ENCODE results near the gene CUTA.

CUTA gene

DNA sequence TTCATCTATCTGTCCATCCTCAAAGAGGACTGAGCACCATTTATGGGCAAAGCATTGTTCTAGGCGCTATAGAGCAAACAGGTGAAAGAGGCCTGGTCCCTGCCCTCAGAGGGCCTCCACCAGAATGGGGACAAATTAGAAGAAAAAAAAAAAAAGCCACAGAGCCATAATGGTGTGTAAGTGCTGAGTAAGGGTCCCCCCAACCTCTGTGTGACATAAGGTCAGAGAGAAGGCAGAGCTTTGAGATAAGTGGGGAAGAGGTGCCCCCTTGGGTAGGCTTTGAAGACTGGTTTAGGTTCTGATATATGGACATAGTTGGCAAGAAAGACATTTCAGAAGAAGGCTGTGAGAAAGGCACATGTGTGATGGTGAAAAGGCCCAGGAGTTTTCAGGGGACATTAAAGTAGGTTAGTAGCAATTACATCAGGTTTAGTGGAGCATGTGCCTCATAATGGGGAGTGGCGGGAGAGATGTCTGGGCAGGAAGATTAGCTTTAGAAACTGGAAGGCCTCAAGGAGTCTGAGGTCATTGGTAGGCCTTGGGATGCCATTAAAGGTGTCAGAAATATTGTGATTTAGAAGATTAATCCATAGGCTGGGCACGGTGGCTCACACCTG is 21.2 kb upstream of the CUTA start:
- DNase-seq: no peak

DNA sequence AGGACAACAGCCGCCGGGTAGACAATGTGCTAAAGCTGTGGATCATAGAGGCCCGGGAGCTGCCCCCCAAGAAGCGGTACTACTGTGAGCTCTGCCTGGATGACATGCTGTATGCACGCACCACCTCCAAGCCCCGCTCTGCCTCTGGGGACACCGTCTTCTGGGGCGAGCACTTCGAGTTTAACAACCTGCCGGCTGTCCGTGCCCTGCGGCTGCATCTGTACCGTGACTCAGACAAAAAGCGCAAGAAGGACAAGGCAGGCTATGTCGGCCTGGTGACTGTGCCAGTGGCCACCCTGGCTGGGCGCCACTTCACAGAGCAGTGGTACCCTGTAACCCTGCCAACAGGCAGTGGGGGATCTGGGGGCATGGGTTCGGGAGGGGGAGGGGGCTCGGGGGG is 19.8 kb upstream of the CUTA start:
- DNase-seq: no peak

DNA sequence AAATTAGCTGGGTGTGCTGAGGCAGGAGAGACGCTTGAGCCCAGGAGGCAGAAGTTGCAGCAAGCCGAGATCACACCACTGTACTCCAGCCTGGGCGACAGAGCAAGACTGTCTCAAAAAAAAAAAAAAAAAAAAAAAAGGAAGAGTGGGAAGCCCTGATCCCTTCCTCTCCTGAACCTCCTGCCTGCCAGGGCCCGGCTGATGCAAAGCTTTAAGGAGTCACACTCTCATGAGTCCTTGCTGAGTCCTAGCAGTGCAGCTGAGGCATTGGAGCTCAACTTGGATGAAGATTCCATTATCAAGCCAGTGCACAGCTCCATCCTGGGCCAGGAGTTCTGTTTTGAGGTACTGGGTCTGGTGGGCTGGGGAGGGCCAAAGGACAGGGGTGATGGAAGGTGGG is 17.1 kb upstream of the CUTA start:
- DNase-seq: no peak

DNA sequence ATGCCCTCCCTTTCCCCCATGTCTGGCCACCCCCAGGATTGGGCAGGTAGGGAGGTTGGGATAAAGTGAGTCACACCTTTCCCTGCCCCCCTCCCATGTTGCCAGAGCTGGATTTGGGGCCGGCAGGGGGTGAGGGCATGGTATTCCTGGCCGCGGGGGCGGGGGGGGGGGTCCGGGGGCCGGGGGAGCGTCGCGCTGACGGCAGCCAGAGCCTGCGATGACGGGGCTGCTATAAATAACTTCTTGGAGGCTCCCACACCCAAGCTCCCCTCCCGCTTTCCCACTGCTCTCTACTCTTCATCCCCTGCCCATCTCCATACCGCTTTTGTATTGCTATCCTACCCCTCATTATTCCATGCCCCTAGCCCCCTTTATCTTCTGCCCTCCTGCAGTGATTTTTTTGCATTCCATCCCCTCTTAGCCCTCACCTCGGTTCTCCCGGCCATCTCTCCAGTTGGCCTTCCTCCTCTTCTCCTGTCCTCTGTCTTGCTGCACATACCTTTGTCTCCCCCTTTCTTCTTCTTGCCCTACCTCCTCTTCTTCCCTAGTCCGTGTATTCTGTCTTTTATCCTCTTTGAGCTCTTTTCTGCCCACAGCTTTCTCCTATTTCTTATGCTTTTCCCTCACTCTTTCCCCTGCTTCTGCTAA is 15.8 kb upstream of the CUTA start:
- no peak for DNase-seq

DNA sequence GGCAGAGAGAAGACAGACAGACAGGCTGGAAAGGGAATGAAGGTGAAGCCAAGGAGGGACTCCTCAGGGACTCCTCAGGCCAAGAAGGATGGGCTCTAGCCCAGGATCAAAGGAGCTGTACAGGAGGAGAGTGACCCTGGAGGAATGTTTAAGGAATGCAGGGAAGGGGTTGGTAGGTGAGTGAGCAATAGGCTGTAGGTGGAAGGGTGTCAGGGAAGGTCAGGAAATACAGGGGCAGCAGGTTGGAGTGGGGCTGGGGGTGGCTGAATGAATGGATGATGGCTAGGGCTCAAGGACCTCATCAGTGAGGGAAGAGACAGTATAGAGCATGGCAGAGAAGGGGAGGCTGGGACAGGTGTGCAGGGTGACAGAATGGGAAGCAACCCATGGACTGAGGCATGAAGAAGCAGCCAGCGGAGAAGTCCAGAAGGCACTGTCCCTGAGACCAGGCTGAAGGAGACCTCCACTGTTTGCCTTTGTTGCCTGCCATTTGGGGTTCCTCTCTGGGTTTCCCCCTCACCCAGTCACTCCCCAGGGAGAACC is 15.2 kb upstream of the CUTA start:
- DNase-seq: no peak

DNA sequence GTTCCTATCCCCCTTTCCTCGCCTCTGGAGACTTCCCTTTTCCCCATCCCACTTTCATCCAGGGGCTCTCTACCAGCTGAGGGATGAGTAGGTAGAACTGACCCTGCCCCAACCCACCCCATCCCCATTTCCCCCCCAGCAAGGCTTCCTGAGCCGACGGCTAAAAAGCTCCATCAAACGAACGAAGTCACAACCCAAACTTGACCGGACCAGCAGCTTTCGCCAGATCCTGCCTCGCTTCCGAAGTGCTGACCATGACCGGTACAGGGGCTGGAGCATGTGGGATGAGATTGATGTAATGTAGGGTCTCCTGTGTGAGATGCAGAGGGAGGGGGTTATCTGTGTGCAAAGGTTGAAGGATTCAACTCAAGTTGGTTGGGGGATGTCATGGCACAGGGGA is 14.6 kb upstream of the CUTA start:
- DNase-seq: no peak

DNA sequence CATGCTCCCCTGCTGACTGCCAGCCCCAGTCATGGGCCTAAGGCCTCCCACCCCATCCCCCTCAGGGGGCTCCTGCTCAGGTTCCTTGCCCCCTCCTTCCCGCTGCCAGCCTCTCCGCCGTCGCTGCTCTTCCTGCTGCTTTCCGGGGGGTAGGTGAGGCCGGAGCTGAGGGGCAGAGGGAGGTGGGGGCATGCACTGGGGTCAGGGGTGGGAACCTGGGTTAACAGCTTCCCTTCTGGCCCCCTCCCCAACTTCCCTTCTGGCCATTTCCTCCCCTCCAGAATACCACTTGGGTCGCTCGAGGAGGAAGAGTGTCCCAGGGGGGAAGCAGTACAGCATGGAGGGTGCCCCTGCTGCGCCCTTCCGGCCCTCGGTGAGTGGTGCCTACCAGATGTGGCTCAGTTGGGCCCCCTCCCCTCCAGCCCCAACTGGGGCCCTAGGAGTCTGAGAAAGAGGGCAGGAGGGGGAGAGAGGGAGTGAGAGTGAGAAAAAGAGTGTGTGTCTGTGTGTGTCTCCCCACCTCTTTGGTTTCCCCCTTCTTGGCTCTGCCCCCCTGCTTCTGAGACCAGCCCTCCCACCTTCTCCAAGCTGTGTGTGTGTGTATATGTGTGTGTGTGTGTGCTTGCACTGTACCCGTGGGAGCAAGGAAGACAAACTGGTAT is 14.1 kb upstream of the CUTA start:
- DNase-seq: peak; percentile 44

DNA sequence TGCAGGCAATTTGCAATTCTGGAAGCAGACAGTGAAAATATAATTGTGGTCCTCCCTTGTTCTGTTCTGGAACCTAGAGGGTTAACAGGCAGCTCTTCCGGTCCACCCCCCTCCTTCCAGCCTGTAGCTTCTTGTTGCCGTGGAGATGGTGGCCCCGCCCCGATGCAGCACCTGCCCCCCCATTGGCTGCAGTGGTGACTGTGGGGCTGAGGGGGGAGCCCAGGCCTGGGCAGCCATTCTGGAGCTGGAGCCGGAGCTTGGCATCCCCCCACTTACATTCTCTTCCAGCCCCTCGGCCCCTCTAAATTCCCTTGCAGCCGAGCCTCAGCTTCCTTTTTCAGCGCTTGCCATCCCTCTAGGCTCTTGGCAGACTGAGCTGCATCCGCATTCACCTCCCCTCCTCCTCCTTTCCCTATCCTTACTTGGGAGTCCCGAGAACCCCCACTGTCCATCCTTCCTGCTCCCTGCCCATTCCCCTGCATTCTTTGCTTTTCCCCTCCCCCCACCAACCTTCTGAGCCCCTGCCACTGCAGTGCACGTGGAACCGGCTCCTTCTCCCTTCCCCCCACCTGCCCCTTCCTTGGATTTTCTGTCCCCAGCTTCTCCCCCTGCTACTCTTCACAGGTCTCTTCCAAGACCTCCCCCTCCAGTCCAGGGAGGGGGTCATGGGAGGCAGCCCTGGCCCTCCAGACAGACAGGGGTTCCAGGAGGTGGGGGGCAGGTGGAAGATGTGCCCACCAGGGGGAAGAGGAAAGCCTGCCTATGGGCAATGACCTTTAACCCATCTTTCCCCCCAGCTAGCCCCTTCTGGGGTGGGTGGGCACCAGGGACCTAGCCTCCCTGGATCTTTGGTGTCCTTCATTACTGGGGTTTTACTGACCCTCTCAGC is 13.3 kb upstream of the CUTA start:
- DNase-seq: peak; percentile 89

DNA sequence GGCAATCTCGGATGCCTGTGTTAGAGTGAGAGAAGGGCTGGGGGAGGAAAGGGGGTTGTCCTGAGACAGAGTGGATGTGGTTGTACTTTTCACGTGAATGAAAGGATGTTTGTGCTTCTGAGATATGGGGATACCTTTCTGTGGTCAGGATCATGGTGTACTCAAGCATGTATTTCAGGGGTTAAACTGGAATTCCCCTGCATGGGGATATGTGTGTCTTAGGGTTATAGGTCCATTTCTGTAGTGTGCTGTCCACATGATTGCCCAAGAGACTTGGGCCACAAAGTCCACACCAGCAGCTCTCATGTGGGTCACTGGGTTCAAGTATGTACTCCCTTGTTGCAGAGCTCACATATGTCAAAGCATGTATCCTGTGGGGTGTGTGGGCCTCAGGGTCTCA is 12.4 kb upstream of the CUTA start:
- no peak for DNase-seq

DNA sequence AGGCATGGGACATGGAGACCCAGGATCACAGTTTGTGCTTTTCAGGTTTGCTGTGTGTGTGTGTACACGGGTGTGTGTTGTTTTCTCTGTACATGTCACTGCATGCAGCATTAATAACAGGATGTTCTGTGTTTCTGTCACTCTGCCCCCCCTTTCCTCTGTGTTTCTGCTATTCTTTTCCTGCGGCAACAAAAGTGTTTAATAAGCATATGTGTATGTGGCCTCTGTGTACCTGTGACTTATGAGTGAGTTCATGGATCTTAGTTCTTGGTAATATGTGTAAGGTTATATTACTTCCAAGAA is 11.8 kb upstream of the CUTA start:
- peak; percentile 46 for DNase-seq

DNA sequence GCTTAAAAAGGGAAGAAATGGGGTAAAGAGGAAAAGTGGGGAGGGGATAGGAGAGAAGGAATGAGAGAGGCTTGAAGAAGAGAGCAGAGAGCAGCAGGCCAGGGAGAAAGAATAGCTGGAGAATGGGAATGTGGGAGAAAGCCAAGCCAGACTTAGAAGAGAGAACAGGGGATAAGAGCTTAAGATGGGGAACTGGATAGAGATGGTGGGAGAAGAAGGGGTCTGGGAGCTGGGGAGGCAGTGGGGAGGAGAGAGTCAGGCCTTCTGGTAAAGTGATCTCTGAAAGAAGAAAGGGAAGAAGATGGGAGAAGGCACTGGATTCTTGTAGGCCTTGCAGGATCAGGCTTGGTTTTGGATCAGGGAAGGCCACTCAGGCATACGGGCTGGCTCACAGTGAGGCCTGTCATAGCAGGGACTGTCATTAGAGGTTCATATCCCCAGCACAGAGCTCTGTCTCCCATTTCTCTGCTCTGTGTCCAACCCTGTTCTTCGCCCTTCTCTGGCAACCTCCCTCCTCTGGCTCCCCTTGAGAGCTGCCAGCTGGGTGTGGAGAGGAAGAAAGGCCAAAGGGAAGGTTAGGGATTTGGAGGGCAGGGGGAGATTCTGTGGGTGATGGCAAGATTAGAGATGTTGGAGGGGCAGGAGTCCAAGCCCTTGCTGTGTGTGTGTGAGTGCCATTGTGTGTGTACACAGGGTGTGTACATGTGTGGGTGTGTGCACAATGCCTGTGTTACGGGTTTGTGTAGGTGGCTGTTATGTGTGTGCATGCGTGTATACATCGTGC is 11.3 kb upstream of the CUTA start:
- no peak for DNase-seq

DNA sequence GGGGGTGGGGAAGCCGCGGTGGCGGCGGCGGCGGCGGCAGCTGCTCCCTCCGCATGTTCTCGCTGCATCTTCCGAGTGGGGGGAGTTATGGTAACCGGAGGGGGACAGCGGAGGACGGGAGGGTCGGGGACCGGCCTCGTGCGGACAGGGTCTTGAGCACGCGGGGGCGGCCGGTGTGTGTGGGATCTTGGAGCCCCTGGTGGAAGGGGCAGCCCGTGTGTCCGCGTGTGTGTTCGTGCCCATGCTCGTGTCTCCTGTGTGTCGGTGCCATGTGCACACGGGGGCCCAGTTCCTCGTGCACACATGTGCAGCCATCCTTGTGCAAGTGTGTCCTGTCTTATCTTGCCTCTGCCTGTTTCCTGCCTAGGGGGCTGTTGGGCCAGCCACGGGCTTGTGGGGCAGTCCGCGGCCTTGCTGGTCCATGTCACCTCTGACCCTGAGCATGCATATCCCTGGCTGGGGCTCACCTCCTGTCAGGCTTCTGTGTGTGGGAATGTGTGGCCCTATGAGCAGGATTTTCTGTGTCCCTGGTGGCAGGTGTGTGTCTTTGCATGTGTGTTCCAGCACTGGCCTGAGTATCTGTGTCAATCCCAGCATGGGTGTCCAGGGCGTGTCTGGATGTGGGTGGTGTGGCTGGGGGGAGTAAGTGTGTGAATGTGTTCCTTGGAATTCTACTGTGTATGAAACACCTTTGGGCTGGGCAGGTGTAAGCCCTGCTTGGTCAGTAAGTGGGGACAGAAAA is 10.5 kb upstream of the CUTA start:
- DNase-seq: peak; percentile 42

DNA sequence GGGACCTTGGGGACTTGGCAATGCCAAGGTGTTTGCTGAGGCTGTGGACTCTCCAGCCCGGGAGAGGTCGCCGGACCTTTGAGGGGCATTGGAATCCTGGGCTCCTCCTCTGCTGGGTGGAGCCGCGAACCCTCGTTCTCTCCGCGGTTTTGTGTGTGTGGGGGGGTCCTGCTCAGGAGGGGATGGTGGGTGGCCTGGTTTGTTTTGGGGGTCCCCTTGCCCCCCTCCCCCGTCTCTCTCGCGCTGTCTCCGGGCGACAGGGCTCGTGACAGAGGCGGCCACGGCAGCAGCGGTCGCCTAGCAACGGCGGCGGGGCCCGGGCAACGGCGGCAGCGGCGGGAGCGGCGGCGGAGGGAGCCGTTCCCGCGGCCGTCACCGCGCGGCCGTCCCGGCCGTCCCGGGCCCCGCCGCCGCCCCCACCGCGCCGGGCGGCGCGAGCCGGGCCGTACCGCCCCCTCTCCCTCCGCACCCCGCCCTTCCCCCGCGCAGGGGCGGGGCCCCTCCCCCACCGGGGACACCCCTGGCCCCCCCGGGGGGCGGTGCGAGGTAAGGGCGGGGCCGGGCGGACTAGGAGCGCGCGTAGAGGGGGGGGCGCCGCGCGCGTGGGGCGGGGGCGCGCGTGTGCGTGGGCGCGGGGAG is 9.8 kb upstream of the CUTA start:
- peak; percentile 81 for DNase-seq

DNA sequence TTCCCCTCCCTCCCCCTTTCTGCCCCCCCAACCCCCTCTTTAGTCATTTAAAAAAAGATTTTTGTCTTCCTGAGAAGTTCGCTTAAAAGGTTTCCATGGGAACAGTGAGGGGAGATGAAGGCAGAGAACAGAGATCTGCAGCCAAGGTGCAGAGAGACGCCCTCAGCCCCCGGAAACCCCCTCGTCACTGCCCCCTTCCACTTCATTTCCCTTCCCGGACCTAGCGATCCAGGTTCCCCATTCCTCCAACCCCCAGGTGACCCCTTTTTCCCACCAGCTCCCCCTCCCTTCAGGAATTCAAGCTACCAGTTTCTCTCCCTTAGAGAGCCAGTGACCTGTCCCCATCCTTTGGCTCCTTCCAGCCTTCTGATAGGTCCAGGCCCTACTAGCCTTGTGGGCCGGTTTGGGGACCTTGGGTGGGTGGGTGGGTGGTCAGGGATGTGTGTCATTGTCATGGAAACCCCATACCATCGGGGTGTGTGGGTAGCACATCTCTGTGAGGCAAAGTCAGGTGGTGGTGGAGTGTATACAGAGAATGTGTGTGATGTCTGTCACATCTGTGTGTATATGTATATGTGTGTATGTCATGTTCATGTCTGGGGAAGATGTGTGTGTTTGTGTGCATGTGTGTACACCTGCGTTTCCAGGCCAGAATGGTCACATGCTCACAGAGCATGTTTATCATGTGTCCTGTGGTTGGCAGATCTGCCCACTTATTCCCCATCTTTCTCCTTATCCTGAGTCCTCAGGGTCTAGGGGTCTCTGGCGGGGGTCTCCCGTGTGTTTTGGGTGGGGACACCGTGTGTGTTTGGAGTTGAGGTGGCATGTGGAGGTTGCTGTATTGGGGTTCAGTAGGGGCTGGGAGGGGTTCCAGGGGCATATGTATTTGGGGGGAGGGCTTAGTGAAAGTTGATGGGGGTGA is 8.9 kb upstream of the CUTA start:
- peak; percentile 33 for DNase-seq

DNA sequence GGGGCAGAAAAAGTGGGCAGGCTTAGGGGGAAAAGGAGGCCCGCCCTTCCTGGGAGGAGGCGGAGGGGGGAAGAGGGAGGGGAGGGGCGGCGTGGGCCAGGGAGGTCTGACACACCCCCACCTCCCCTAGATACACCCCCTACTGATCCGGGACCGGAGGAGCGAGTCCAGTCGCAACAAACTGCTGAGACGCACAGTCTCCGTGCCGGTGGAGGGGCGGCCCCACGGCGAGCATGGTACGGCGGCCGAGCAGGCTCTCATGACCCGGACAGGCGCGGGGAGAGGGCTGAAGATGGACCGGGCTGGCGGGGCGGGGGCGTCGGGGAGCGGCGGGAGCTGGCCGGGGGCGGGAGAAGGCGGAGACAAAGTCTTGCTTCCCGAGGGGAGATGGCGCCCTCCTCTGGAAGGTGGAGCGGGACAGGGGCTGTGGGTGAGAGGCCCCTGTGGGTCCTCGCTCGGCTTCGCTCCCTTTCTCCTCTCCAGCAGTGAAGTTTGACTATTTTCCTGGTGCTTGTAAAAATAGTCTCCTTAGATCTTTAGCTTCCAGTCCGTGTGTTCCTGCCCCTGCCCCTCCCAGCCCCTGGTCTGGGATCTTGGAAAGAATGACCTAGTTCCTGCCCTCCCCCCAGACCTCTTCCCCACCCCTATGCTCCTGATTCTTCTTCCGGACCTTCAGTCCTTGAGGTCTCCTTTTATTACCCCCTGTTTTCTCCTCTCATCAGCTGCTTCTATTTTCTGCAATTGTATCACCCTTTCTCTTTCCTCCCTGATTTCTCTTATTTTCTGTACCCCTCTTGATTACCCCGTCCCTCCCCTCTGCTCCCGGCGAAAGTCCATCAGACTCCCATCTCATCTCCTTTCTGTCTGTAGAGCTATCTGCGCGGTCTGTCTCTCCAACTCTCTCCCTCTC is 8.0 kb upstream of the CUTA start:
- peak; percentile 91 for DNase-seq

DNA sequence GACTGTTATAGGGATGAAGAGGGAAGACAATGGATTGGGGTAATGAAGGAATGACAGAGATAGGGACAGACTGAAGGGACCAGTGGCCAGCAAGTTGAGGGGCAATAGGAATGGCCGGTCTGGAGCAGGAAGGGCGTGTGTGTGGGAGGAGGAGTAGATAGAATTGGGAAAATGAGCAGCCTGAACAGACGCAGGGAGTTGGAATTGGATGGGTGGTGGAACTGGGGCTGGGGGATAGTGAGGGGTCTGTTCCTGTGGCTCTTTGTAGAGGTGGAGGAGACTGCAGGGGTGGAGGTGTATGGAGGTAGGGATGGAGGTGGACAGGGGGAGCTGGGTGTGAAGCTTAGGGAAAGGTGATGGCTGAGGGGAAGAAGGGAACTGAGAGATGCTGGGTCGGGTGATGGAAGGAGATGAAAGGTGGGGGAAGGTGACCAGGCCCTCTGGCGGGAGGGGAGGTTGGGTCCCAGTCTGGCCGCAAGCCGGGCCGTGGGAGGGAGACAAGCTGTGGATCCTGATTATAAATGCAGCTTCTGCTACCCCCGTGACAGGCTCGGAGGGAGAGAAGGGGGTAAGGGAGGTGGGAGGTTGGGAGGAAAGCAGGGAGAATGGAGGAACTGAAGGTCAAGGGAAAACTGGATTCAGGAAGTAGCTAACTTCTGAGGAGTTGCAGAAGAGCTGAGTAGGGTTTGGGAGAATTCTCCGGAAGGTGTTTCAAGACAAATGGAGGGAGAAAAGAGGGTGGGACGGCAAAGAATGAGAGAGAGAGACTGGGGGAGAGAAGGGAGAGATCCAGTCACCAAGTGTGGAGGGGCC is 7.2 kb upstream of the CUTA start:
- no peak for DNase-seq

DNA sequence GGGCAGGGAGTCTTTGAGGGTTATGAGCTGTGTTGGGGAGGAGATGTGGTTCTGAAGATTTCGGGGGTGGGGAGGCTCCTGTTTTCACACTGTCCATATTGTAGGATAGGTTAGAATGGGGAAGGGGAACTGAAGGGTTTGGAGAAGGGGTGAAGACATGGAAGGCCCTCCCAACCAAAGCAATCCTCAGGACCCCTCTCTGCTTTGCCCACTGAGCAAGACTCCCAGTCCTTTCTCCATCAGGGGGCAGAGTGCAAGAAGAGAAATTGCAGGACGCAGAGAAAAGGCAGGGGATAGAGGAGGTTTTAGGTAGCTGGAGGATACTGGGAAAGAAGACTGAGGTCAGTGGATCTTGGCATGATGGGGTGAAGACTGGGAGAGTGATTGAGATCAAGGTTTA is 5.9 kb upstream of the CUTA start:
- no peak for DNase-seq

DNA sequence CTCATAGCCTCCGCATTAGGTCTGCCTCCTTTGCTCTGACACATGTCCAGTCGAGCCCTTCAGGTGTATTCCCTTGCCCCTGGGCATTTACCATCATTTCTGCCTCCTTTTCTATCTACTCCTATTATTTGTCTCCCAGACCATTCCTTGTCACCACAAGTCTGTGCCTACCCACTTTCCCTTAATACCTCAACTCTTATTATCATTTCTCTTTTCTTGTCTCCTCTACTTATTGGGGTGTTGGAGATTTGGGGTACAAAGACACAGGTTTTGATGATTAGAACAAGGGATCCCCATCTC is 3.4 kb upstream of the CUTA start:
- no peak for DNase-seq
